Panc1 (cell line): ENCODE results near the gene TLE5.

Experiments
- POLR2AphosphoS5 ChIP-seq: IDR thresholded peaks from 2 replicates; pipeline ENCODE4 v1.6.1; 2012; ENCODE audit warnings: mild to moderate bottlenecking, low read depth, low read length, moderate library complexity
- SIN3A ChIP-seq: IDR thresholded peaks from 2 replicates; pipeline ENCODE4 v1.6.1; 2012; ENCODE audit warnings: low read depth, mild to moderate bottlenecking, low read length, moderate library complexity, borderline replicate concordance; ENCODE audit not compliant: insufficient read depth
- TF ChIP-seq, protein P1 (sequence below), 2 experiments: IDR thresholded peaks; 2 replicates each; pipeline ENCODE4 v1.6.1; 2011 to 2012; ENCODE audit warnings: low read depth in 2 of 2, control low read depth in 1 of 2, low read length in 1 of 2, mild to moderate bottlenecking in 1 of 2, moderate library complexity in 1 of 2; ENCODE audit not compliant: insufficient read depth in 1 of 2
- TF ChIP-seq, protein P2 (sequence below): fragments of 450-650 bp; IDR thresholded peaks from 2 replicates; pipeline ENCODE4 v1.5.1; 2017; ENCODE audit warnings: mild to moderate bottlenecking

DNA sequence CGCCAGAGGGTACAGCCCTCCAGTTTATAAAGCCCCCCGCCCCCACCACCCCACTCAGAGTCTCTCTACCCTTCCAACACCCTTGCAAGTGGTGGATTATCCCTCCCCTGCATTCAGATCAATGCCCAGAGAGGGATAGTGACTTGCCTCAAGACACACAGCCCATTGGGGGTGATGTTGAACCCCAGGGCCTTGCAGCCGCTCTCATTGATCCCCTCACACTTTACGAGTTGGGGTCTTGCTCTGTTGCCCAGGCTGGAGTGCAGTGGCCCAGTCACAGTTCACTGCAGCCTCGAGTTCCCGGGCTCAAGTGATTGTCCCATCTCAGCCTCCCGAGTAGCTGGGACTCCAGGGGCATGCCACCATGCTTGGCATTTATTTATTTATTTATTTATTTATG is 44.4 kb downstream of the TLE5 start:
- TF ChIP-seq, protein P1, sequence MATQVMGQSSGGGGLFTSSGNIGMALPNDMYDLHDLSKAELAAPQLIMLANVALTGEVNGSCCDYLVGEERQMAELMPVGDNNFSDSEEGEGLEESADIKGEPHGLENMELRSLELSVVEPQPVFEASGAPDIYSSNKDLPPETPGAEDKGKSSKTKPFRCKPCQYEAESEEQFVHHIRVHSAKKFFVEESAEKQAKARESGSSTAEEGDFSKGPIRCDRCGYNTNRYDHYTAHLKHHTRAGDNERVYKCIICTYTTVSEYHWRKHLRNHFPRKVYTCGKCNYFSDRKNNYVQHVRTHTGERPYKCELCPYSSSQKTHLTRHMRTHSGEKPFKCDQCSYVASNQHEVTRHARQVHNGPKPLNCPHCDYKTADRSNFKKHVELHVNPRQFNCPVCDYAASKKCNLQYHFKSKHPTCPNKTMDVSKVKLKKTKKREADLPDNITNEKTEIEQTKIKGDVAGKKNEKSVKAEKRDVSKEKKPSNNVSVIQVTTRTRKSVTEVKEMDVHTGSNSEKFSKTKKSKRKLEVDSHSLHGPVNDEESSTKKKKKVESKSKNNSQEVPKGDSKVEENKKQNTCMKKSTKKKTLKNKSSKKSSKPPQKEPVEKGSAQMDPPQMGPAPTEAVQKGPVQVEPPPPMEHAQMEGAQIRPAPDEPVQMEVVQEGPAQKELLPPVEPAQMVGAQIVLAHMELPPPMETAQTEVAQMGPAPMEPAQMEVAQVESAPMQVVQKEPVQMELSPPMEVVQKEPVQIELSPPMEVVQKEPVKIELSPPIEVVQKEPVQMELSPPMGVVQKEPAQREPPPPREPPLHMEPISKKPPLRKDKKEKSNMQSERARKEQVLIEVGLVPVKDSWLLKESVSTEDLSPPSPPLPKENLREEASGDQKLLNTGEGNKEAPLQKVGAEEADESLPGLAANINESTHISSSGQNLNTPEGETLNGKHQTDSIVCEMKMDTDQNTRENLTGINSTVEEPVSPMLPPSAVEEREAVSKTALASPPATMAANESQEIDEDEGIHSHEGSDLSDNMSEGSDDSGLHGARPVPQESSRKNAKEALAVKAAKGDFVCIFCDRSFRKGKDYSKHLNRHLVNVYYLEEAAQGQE (IDR thresholded peaks at IDR 0.05; ENCODE audit: insufficient read depth in 1 of 2, low read depth in 2 of 2, low read length in 1 of 2), result no peak
- TF ChIP-seq POLR2AphosphoS5 (no peak), SIN3A (no peak)
- TF ChIP-seq, protein P2, sequence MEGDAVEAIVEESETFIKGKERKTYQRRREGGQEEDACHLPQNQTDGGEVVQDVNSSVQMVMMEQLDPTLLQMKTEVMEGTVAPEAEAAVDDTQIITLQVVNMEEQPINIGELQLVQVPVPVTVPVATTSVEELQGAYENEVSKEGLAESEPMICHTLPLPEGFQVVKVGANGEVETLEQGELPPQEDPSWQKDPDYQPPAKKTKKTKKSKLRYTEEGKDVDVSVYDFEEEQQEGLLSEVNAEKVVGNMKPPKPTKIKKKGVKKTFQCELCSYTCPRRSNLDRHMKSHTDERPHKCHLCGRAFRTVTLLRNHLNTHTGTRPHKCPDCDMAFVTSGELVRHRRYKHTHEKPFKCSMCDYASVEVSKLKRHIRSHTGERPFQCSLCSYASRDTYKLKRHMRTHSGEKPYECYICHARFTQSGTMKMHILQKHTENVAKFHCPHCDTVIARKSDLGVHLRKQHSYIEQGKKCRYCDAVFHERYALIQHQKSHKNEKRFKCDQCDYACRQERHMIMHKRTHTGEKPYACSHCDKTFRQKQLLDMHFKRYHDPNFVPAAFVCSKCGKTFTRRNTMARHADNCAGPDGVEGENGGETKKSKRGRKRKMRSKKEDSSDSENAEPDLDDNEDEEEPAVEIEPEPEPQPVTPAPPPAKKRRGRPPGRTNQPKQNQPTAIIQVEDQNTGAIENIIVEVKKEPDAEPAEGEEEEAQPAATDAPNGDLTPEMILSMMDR, result no peak
